Activated T-helper 2 cell treated with anti-CD3 and anti-CD28 coated beads, Interferon-gamma antibody, Interleukin-2, Interleukin-4, amounts not matched to agents 10 μg/mL and 5 μg/mL and 100 μg/mL, durations not matched to agents 14 hours and 24 hours and 36 hours (primary cell): ENCODE data around the gene ADCY7. TPM values are rescaled to one million over a fixed set of nuclear protein-coding genes. Genes with fewer than 3 reads are reported as not detected.

ENCODE experiments used
- total RNA-seq: library from RNA; stranded (reverse); gene quantifications from 2 replicates; pipeline ENCODE4 v1.2.3, GENCODE V29; 2022

The ADCY7 gene
- total RNA-seq, 1 donor from 2014 or later = 89.5 TPM

Other genes with a start within 250 kb of the ADCY7 start
- gene CNEP1R1, start 241.3 kb upstream of the ADCY7 start, total RNA-seq = 23.4 and 26.1 TPM in 2 replicates
- gene HEATR3, start 200.6 kb upstream of the ADCY7 start, total RNA-seq = 24.9 and 25.9 TPM in 2 replicates
- gene TENT4B, start 113.2 kb upstream of the ADCY7 start, total RNA-seq = 15.9 and 16.8 TPM in 2 replicates
- 76.0 and 79.5 TPM in 2 replicates for gene BRD7, start 102.4 kb downstream of the ADCY7 start, total RNA-seq